ENCODE measurements around the gene ZSCAN29.

GRCh38 chr15:43406808-43407207, 36.0 kb upstream of the ZSCAN29 start:
- TF ChIP-seq CTCF (conservative IDR thresholded peaks at IDR 0.05; ENCODE audit: low read length) (no peak), EZH2phosphoT487 (IDR thresholded peaks at IDR 0.05; ENCODE audit: borderline replicate concordance) (no peak)

Data from Loucy (cell line).